IgD-negative memory B cell (primary cell): Measurements from ENCODE around the gene CCDC197. TPM values are rescaled to one million over a fixed set of nuclear protein-coding genes. Genes with fewer than 3 reads are reported as not detected.

Source experiments
- H3K27ac Mint-ChIP-seq, 3 donors: one replicate each; pipeline ENCODE4 v1.8.0; 2020 to 2022; ENCODE audit warnings: mild to moderate bottlenecking in 3 of 3, mixed read lengths in 3 of 3, moderate library complexity in 1 of 3
- H3K27me3 Mint-ChIP-seq: one replicate; pipeline ENCODE4 v1.8.0; 2021; ENCODE audit warnings: mixed read lengths
- H3K36me3 Mint-ChIP-seq: one replicate; pipeline ENCODE4 v1.8.0; 2020; ENCODE audit warnings: mild to moderate bottlenecking, mixed read lengths
- H3K4me1 Mint-ChIP-seq, 3 donors: one replicate each; pipeline ENCODE4 v1.8.0; 2020 to 2022; ENCODE audit warnings: mixed read lengths in 3 of 3, mild to moderate bottlenecking in 1 of 3
- H3K4me3 Mint-ChIP-seq, 4 donors: one replicate each; pipeline ENCODE4 v1.8.0; 2020 to 2022; ENCODE audit warnings: mild to moderate bottlenecking in 4 of 4, mixed read lengths in 4 of 4, moderate library complexity in 3 of 4
- H3K9me3 Mint-ChIP-seq, 3 donors: one replicate each; pipeline ENCODE4 v1.8.0; 2020 to 2021; ENCODE audit warnings: mixed read lengths in 3 of 3, mild to moderate bottlenecking in 1 of 3
- polyA plus RNA-seq: library from polyadenylated mRNA; unstranded; fragments of 300-500 nt; fragmentation: Illumina TruSeq; gene quantifications from one replicate; pipeline ENCODE4 v1.2.3, GENCODE V29; 2021

Gene CCDC197
- polyA plus RNA-seq, 1 donor from 2014 or later, result not detected

- no peaks in the 10 kb centered on the region for H3K4me1 Mint-ChIP-seq
- H3K4me3 Mint-ChIP-seq, result no peak overlapping the region
- peaks cover 11% of the 10 kb centered on the region for H3K36me3 Mint-ChIP-seq
- H3K27ac Mint-ChIP-seq, result peak overlapping the region in 1 of 3 donors; percentile 20
- H3K9me3 Mint-ChIP-seq, result no peaks in the 10 kb centered on the region
- H3K27me3 Mint-ChIP-seq, result no peaks in the 10 kb centered on the region
Measured at GRCh38 chr14:94050231-94050880, 53.3 kb downstream of the CCDC197 start.

- Mint-ChIP-seq H3K4me1 (peaks cover 0 to 2% (median 0%) of the 10 kb centered on the region in 3 donors), H3K4me3 (no peak overlapping the region), H3K36me3 (peaks cover 11% of the 10 kb centered on the region), H3K9me3 (no peaks in the 10 kb centered on the region), H3K27me3 (no peaks in the 10 kb centered on the region), H3K27ac (peak overlapping the region in 2 of 3 donors; percentile 13 to 20)
Measured at GRCh38 chr14:94051115-94051514, 54.0 kb downstream of the CCDC197 start.

- Mint-ChIP-seq H3K27me3 (no peaks in the 10 kb centered on the region), H3K27ac (no peak overlapping the region), H3K4me3 (no peak overlapping the region), H3K9me3 (no peaks in the 10 kb centered on the region), H3K4me1 (peaks cover 3 to 4% (median 3%) of the 10 kb centered on the region in 3 donors), H3K36me3 (peaks cover 14% of the 10 kb centered on the region)
Measured at GRCh38 chr14:94051779-94052178, 54.7 kb downstream of the CCDC197 start.

GRCh38 chr14:94052199-94052598 lies 55.1 kb downstream of the CCDC197 start:
- Mint-ChIP-seq H3K36me3 (peaks cover 14% of the 10 kb centered on the region), H3K27ac (no peak overlapping the region), H3K4me1 (peaks cover 3 to 7% (median 4%) of the 10 kb centered on the region in 3 donors)

DNA sequence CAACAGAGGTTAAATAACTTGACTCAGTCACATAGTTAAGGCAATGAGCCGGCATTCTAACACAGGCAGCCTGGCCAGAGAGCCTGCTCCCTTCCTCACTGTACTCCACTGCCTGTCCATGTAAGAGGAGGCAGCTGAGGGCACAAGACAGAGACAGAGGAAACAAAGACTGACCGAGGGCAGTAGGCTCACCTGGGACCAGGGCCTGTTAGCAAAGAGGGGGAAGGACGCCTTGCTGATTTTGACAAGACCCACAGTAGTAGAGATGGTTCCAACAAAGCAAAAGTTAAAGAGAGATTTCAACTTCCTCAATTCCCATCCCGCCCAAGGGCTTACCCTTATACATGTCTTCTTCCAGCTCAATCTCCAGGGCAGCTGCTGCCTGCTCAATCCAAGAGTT lies 55.6 kb downstream of the CCDC197 start:
- Mint-ChIP-seq H3K9me3 (no peaks in the 10 kb centered on the region), H3K27ac (peak overlapping the region in 2 of 3 donors; percentile 47 to 76), H3K4me3 (no peak overlapping the region), H3K36me3 (peaks cover 14% of the 10 kb centered on the region), H3K27me3 (no peaks in the 10 kb centered on the region), H3K4me1 (peaks cover 7 to 11% (median 7%) of the 10 kb centered on the region in 3 donors)

More at GRCh38 chr14:94052199-94052598, 55.1 kb downstream of the CCDC197 start:
- H3K27me3 Mint-ChIP-seq, result no peaks in the 10 kb centered on the region
- H3K9me3 Mint-ChIP-seq, result no peaks in the 10 kb centered on the region
- no peak overlapping the region for H3K4me3 Mint-ChIP-seq

DNA sequence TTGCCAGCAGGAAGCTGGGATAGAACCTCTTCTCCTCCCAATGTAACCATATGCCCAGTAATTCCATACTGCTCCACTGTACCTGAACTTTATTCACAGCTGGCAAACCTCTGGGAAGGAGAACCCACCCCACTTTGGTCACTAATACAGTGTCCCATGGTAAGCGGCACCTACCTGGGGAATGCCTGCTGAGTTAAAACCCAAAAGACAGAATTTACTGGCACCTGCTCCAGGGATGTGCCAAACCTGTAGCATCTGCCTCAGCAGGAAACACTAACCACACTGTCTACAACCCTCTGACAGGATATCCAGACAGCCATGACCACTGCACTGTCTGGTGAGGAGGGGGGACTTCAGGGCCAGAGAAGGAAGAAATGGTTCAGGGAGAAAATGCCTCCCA lies 57.3 kb downstream of the CCDC197 start:
- Mint-ChIP-seq H3K27ac (peak overlapping the region; percentile 51 to 65 (median 62)), H3K36me3 (peaks cover 13% of the 10 kb centered on the region), H3K9me3 (no peaks in the 10 kb centered on the region), H3K4me3 (no peak overlapping the region), H3K27me3 (no peaks in the 10 kb centered on the region), H3K4me1 (peaks cover 11 to 16% (median 11%) of the 10 kb centered on the region in 3 donors)

DNA sequence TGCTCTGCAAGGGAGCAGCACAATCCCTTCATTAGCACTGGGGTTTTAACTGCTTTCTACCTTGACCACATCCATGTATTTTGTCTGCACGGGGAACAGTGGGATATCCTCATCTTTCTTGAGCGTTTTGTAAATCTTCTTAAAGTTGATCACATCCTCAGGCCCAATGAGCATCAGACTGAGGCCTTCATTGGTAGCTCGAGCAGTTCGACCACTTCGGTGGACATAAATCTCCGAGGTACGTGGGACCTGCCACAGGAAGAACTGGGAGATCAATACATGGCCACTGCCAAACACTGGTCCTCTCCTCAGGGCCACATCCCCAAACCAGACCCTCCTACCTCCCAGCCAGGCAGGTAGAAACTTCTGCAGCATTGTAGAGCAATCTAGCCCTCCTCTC lies 57.8 kb downstream of the CCDC197 start:
- Mint-ChIP-seq H3K36me3 (peaks cover 13% of the 10 kb centered on the region), H3K27me3 (no peaks in the 10 kb centered on the region), H3K4me3 (peak overlapping the region in 1 of 4 donors; percentile 26), H3K4me1 (peaks cover 11 to 16% (median 11%) of the 10 kb centered on the region in 3 donors), H3K9me3 (no peaks in the 10 kb centered on the region), H3K27ac (peak overlapping the region in 2 of 3 donors; percentile 51 to 62)

- H3K36me3 Mint-ChIP-seq, result peaks cover 9% of the 10 kb centered on the region
- no peaks in the 10 kb centered on the region for H3K27me3 Mint-ChIP-seq
- peak overlapping the region in 2 of 3 donors; percentile 47 to 65 for H3K27ac Mint-ChIP-seq
- H3K4me3 Mint-ChIP-seq, result no peak overlapping the region
- H3K4me1 Mint-ChIP-seq, result peaks cover 11 to 16% (median 11%) of the 10 kb centered on the region in 3 donors
- H3K9me3 Mint-ChIP-seq, result no peaks in the 10 kb centered on the region
Measured at GRCh38 chr14:94056579-94057308, 59.6 kb downstream of the CCDC197 start.

- Mint-ChIP-seq H3K4me3 (no peak overlapping the region), H3K4me1 (peaks cover 11 to 20% (median 16%) of the 10 kb centered on the region in 3 donors)
Measured at GRCh38 chr14:94058128-94058673, 61.1 kb downstream of the CCDC197 start.

More at GRCh38 chr14:94058128-94058673, 61.1 kb downstream of the CCDC197 start:
- Mint-ChIP-seq H3K27me3 (no peaks in the 10 kb centered on the region), H3K27ac (no peak overlapping the region), H3K9me3 (no peaks in the 10 kb centered on the region), H3K36me3 (peaks cover 7% of the 10 kb centered on the region)

Other genes starting within 250 kb of the CCDC197 start
- not detected for gene PRIMA1, start 208.8 kb upstream of the CCDC197 start, polyA plus RNA-seq
- gene FAM181A, start 70.0 kb upstream of the CCDC197 start, polyA plus RNA-seq, result not detected
- 3.8 TPM for gene ASB2, start 20.7 kb upstream of the CCDC197 start, polyA plus RNA-seq
- gene OTUB2, start 29.0 kb downstream of the CCDC197 start, polyA plus RNA-seq, result 0.19 TPM
- gene DDX24, start 83.9 kb downstream of the CCDC197 start, polyA plus RNA-seq, result 207 TPM
- gene IFI27L1, start 84.0 kb downstream of the CCDC197 start, polyA plus RNA-seq, result 9.1 TPM
- gene IFI27, start 113.4 kb downstream of the CCDC197 start, polyA plus RNA-seq, result not detected
- gene IFI27L2, start 132.3 kb downstream of the CCDC197 start, polyA plus RNA-seq, result 108 TPM
- gene PPP4R4, start 177.0 kb downstream of the CCDC197 start, polyA plus RNA-seq, result 0.48 TPM